Activated naive CD8-positive, alpha-beta T cell treated with anti-CD3 and anti-CD28 coated beads for 36 hours (primary cell): ENCODE measurements around the gene MCM9. TPM values are rescaled to one million over a fixed set of nuclear protein-coding genes. Genes with fewer than 3 reads are reported as not detected.
"Not testable (repeated sequence)": the region's sequence is repeated elsewhere in the genome, so short reads cannot be mapped to it uniquely, and the experiment has no call there.

Experiments used
- DNase-seq: peaks from one replicate; pipeline ENCODE4 v3.0.0; 2021
- H3K27ac Mint-ChIP-seq: one replicate; pipeline ENCODE4 v1.8.0; 2022; ENCODE audit warnings: mild to moderate bottlenecking, moderate library complexity, mixed read lengths
- H3K27me3 Mint-ChIP-seq: one replicate; pipeline ENCODE4 v1.8.0; 2022; ENCODE audit warnings: mild to moderate bottlenecking, mixed read lengths
- H3K36me3 Mint-ChIP-seq: one replicate; pipeline ENCODE4 v1.8.0; 2021; ENCODE audit warnings: mild to moderate bottlenecking, mixed read lengths
- H3K4me1 Mint-ChIP-seq: one replicate; pipeline ENCODE4 v1.8.0; 2021; ENCODE audit warnings: mixed read lengths
- H3K4me3 Mint-ChIP-seq: one replicate; pipeline ENCODE4 v1.8.0; 2022; ENCODE audit warnings: mild to moderate bottlenecking, moderate library complexity, mixed read lengths
- H3K9me3 Mint-ChIP-seq: one replicate; pipeline ENCODE4 v1.8.0; 2022; ENCODE audit warnings: mixed read lengths
- total RNA-seq, 2 experiments: library from RNA; stranded (reverse); gene quantifications; one replicate each; pipeline ENCODE4 v1.2.3, GENCODE V29; 2021

MCM9 gene
- total RNA-seq, 2 experiments from 2014 or later = 20.0 to 20.3 TPM

- H3K27me3 Mint-ChIP-seq = no peaks in the 10 kb centered on the region
- no peaks in the 10 kb centered on the region for H3K36me3 Mint-ChIP-seq
- DNase-seq = no peak
- H3K4me3 Mint-ChIP-seq = no peak overlapping the region
- no peaks in the 10 kb centered on the region for H3K9me3 Mint-ChIP-seq
- no peak overlapping the region for H3K27ac Mint-ChIP-seq
- peaks cover 42% of the 10 kb centered on the region for H3K4me1 Mint-ChIP-seq
These were observed 162.1 kb downstream of the MCM9 start for GRCh38 chr6:118772886-118773285.

GRCh38 chr6:118771253-118771652, 163.7 kb downstream of the MCM9 start:
- Mint-ChIP-seq H3K27me3 (no peaks in the 10 kb centered on the region), H3K4me1 (peaks cover 29% of the 10 kb centered on the region), H3K9me3 (no peaks in the 10 kb centered on the region), H3K36me3 (peaks cover 3% of the 10 kb centered on the region), H3K27ac (no peak overlapping the region), H3K4me3 (no peak overlapping the region)
- no peak for DNase-seq

- H3K36me3 Mint-ChIP-seq = peaks cover 3% of the 10 kb centered on the region
- no peaks in the 10 kb centered on the region for H3K27me3 Mint-ChIP-seq
- H3K4me1 Mint-ChIP-seq = peaks cover 28% of the 10 kb centered on the region
- H3K27ac Mint-ChIP-seq = no peak overlapping the region
- H3K4me3 Mint-ChIP-seq = no peak overlapping the region
- DNase-seq = no peak
- no peaks in the 10 kb centered on the region for H3K9me3 Mint-ChIP-seq
These were observed 164.1 kb downstream of the MCM9 start for GRCh38 chr6:118770835-118771234.

- Mint-ChIP-seq H3K4me3 (no peak overlapping the region), H3K27me3 (no peaks in the 10 kb centered on the region), H3K36me3 (peaks cover 3% of the 10 kb centered on the region), H3K4me1 (peaks cover 29% of the 10 kb centered on the region), H3K9me3 (no peaks in the 10 kb centered on the region), H3K27ac (no peak overlapping the region)
- no peak for DNase-seq
These were observed 164.7 kb downstream of the MCM9 start for GRCh38 chr6:118770112-118770788.

- H3K36me3 Mint-ChIP-seq = peaks cover 3% of the 10 kb centered on the region
- H3K4me3 Mint-ChIP-seq = peak overlapping the region; percentile 1
- DNase-seq = peak; percentile 38
- H3K9me3 Mint-ChIP-seq = no peaks in the 10 kb centered on the region
- peak overlapping the region; percentile 92 for H3K27ac Mint-ChIP-seq
- peaks cover 30% of the 10 kb centered on the region for H3K4me1 Mint-ChIP-seq
- H3K27me3 Mint-ChIP-seq = no peaks in the 10 kb centered on the region
These were observed 166.0 kb downstream of the MCM9 start for GRCh38 chr6:118768904-118769325.

GRCh38 chr6:118768441-118768840, 166.5 kb downstream of the MCM9 start:
- H3K4me3 Mint-ChIP-seq = peak overlapping the region; percentile 18
- peaks cover 3% of the 10 kb centered on the region for H3K36me3 Mint-ChIP-seq
- no peak for DNase-seq
- peak overlapping the region; percentile 92 for H3K27ac Mint-ChIP-seq
- peaks cover 30% of the 10 kb centered on the region for H3K4me1 Mint-ChIP-seq
- H3K27me3 Mint-ChIP-seq = no peaks in the 10 kb centered on the region
- H3K9me3 Mint-ChIP-seq = no peaks in the 10 kb centered on the region

- H3K36me3 Mint-ChIP-seq, H3K4me3 Mint-ChIP-seq, H3K9me3 Mint-ChIP-seq, H3K27ac Mint-ChIP-seq, DNase-seq, H3K27me3 Mint-ChIP-seq: not testable (repeated sequence)
- peaks cover 32% of the 10 kb centered on the region for H3K4me1 Mint-ChIP-seq
These were observed 169.6 kb downstream of the MCM9 start for GRCh38 chr6:118765316-118765715.

- Mint-ChIP-seq H3K27ac (no peak overlapping the region), H3K4me3 (no peak overlapping the region), H3K9me3 (no peaks in the 10 kb centered on the region), H3K27me3 (no peaks in the 10 kb centered on the region), H3K36me3 (peaks cover 3% of the 10 kb centered on the region), H3K4me1 (peaks cover 28% of the 10 kb centered on the region)
- DNase-seq = no peak
These were observed 170.2 kb downstream of the MCM9 start for GRCh38 chr6:118764766-118765165.

Other genes with a start within 250 kb of the MCM9 start
- 10 to 100 TPM; 39.9 to 42.7 TPM for gene ASF1A, start 41.0 kb downstream of the MCM9 start, total RNA-seq
- 1 to 10 TPM; 2.7 to 3.7 TPM for gene FAM184A, start 143.5 kb upstream of the MCM9 start, total RNA-seq